ENCODE data around the gene CELF3.

GRCh38 chr1:151716771-151717631 lies at the start of gene CELF3:
- no peak for TF ChIP-seq CTCF (IDR thresholded peaks at IDR 0.05)
- no peak for TF ChIP-seq POLR2A (IDR thresholded peaks at IDR 0.05)

Measured in right lobe of liver (tissue), 4 donors.